DMS114 treated with DMSO at 0.1 percent for 48 hours (cell line): ENCODE measurements around the gene RPL9.
"Not testable (repeated sequence)": the region's sequence is repeated elsewhere in the genome, so short reads cannot be mapped to it uniquely, and the experiment has no call there.

ENCODE experiments used
- DNase-seq: peaks from one replicate; lab custom pipeline; 2025; ENCODE audit not compliant: unreplicated experiment; lab: John Stamatoyannopoulos, UW

RPL9 gene

GRCh38 chr4:39427520-39428114 is 31.1 kb downstream of the RPL9 start:
- no peak for DNase-seq

GRCh38 chr4:39426728-39427127 is 32.0 kb downstream of the RPL9 start:
- DNase-seq: no peak

- not testable (repeated sequence) for DNase-seq
These were observed 33.4 kb downstream of the RPL9 start for GRCh38 chr4:39425297-39425696.

GRCh38 chr4:39422247-39422646 is 36.5 kb downstream of the RPL9 start:
- no peak for DNase-seq

GRCh38 chr4:39415678-39416283 is 42.9 kb downstream of the RPL9 start:
- no peak for DNase-seq

- DNase-seq: not testable (repeated sequence)
These were observed 47.2 kb downstream of the RPL9 start for GRCh38 chr4:39411561-39411960.

- DNase-seq: no peak
These were observed 48.3 kb downstream of the RPL9 start for GRCh38 chr4:39410415-39410814.

- no peak for DNase-seq
These were observed 51.2 kb downstream of the RPL9 start for GRCh38 chr4:39407584-39407885.

- no peak for DNase-seq
These were observed 51.7 kb downstream of the RPL9 start, which contains the start of gene KLB for GRCh38 chr4:39406763-39407583. Gene KLB, plus strand, starts transcription at chr4:39406930. Its CDS starts 20 bp downstream, at chr4:39406950.
